CD4-positive, alpha-beta T cell treated with Interleukin-4 for 4 hours (primary cell): ENCODE data around the gene PFDN1.
"Not testable (repeated sequence)": the region's sequence is repeated elsewhere in the genome, so short reads cannot be mapped to it uniquely, and the experiment has no call there.

Experiments
- DNase-seq: peaks from one replicate; pipeline ENCODE4 v3.0.0-alpha.2; 2020

The PFDN1 gene

GRCh38 chr5:140205952-140206351 is 96.9 kb downstream of the PFDN1 start:
- DNase-seq = no peak

- no peak for DNase-seq
Measured at GRCh38 chr5:140205216-140205615, 97.7 kb downstream of the PFDN1 start.

- DNase-seq = no peak
Measured at GRCh38 chr5:140202610-140203009, 100.3 kb downstream of the PFDN1 start.

- no peak for DNase-seq
Measured at GRCh38 chr5:140202078-140202477, 100.8 kb downstream of the PFDN1 start.

GRCh38 chr5:140198915-140199314 is 104.0 kb downstream of the PFDN1 start:
- not testable (repeated sequence) for DNase-seq

- DNase-seq = no peak
Measured at GRCh38 chr5:140197023-140197422, 105.9 kb downstream of the PFDN1 start.

- no peak for DNase-seq
Measured at GRCh38 chr5:140196115-140196814, 106.6 kb downstream of the PFDN1 start.
